ENCODE data around the gene IPCEF1. TPM values are rescaled to one million over a fixed set of nuclear protein-coding genes. Genes with fewer than 3 reads are reported as not detected.
A peak's percentile ranks its signal among the peaks of the same experiment; 100 is the strongest.

IPCEF1 gene
- total RNA-seq, 1 donor from 2014 or later = 18.8 TPM

- Mint-ChIP-seq H3K27me3 (ENCODE audit: unreplicated experiment) (peaks cover 9% of the 10 kb centered on the region), H3K4me1 (ENCODE audit: unreplicated experiment) (peaks cover 28% of the 10 kb centered on the region), H3K9me3 (ENCODE audit: unreplicated experiment) (no peaks in the 10 kb centered on the region), H3K36me3 (ENCODE audit: low read depth, unreplicated experiment) (peaks cover 4% of the 10 kb centered on the region), H3K4me3 (ENCODE audit: unreplicated experiment) (no peak overlapping the region), H3K27ac (ENCODE audit: unreplicated experiment) (peak overlapping the region; percentile 91)
- TF ChIP-seq, protein P1, sequence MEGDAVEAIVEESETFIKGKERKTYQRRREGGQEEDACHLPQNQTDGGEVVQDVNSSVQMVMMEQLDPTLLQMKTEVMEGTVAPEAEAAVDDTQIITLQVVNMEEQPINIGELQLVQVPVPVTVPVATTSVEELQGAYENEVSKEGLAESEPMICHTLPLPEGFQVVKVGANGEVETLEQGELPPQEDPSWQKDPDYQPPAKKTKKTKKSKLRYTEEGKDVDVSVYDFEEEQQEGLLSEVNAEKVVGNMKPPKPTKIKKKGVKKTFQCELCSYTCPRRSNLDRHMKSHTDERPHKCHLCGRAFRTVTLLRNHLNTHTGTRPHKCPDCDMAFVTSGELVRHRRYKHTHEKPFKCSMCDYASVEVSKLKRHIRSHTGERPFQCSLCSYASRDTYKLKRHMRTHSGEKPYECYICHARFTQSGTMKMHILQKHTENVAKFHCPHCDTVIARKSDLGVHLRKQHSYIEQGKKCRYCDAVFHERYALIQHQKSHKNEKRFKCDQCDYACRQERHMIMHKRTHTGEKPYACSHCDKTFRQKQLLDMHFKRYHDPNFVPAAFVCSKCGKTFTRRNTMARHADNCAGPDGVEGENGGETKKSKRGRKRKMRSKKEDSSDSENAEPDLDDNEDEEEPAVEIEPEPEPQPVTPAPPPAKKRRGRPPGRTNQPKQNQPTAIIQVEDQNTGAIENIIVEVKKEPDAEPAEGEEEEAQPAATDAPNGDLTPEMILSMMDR (IDR thresholded peaks at IDR 0.05; ENCODE audit: unreplicated experiment) = no peak
- DNase-seq (ENCODE audit: low spot score) = no peak
Measured at GRCh38 chr6:154292066-154292465, 64.5 kb downstream of the IPCEF1 start.

DNA sequence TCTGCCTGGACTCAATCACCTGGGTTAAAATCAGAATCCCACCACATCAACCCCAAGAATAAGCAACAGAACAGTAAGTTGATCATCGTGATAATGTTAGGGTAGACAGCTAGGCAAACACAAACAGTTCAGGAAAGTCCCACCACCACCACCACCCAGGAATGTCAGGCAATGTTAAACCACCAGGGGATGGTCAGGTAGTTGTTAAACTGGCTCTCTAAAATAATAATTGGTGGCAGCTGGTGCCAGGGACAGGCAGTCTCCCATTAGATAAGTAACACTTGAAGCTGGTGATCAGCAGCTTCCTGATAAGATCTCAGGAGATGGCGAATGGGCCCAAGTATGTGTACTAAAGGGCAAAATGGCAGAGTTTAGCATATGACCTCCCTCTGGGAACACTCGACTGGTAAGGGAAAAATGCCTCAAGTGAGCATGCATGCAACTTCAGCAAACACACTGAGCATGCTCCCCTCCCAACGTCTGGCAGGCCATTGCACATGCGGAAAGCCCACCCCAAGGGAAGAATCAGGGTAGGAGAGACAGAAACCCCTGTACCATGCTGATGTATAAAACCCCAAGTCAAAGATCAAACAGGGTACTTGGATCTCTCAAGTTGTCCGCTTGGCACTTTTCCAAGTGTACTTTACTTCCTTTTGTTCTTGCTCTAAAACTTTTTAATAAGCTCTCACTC lies 66.6 kb downstream of the IPCEF1 start:
- H3K4me3 Mint-ChIP-seq (ENCODE audit: unreplicated experiment) = no peak overlapping the region
- TF ChIP-seq, protein P1 (IDR thresholded peaks at IDR 0.05; ENCODE audit: unreplicated experiment) = no peak
- peaks cover 28% of the 10 kb centered on the region for H3K4me1 Mint-ChIP-seq (ENCODE audit: unreplicated experiment)
- no peak overlapping the region for H3K27ac Mint-ChIP-seq (ENCODE audit: unreplicated experiment)
- no peak for DNase-seq (ENCODE audit: low spot score)
- H3K27me3 Mint-ChIP-seq (ENCODE audit: unreplicated experiment) = peaks cover 9% of the 10 kb centered on the region
- no peaks in the 10 kb centered on the region for H3K9me3 Mint-ChIP-seq (ENCODE audit: unreplicated experiment)
- H3K36me3 Mint-ChIP-seq (ENCODE audit: low read depth, unreplicated experiment) = peaks cover 4% of the 10 kb centered on the region

- no peaks in the 10 kb centered on the region for H3K27me3 Mint-ChIP-seq (ENCODE audit: unreplicated experiment)
- H3K36me3 Mint-ChIP-seq (ENCODE audit: low read depth, unreplicated experiment) = peaks cover 4% of the 10 kb centered on the region
- no peaks in the 10 kb centered on the region for H3K9me3 Mint-ChIP-seq (ENCODE audit: unreplicated experiment)
- H3K4me1 Mint-ChIP-seq (ENCODE audit: unreplicated experiment) = peaks cover 9% of the 10 kb centered on the region
- no peak overlapping the region for H3K27ac Mint-ChIP-seq (ENCODE audit: unreplicated experiment)
- TF ChIP-seq, protein P1 (IDR thresholded peaks at IDR 0.05; ENCODE audit: unreplicated experiment) = no peak
- no peak for DNase-seq (ENCODE audit: low spot score)
- H3K4me3 Mint-ChIP-seq (ENCODE audit: unreplicated experiment) = no peak overlapping the region
Measured at GRCh38 chr6:154285826-154286225, 70.8 kb downstream of the IPCEF1 start.

DNA sequence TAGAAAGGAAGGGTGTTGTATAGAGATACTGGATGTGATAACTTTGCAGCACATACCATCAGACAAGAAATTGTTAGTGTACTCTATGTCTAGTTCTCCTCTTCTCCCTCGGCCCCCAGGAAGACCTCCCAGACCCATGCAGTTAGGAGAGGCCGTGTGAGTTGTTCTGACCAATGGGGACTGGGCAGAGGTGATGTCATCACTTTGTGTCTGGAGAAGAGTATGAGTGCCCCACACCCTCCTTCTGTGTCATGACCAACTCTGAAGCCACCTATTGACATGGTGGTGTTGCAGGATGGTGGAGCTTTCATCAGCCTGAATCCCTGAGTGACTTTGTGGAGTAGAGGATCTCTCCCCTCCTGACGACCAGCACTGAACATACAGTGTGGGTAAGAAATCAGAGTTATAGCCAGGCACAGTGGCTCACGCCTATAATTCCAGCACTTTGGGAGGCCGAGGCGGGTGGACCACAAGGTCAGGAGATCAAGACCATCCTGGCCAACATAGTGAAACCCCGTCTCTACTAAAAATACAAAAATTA lies 72.2 kb downstream of the IPCEF1 start:
- H3K4me3 Mint-ChIP-seq (ENCODE audit: unreplicated experiment) = no peak overlapping the region
- DNase-seq (ENCODE audit: low spot score) = no peak

GRCh38 chr6:154280521-154280920 lies 76.1 kb downstream of the IPCEF1 start:
- H3K4me1 Mint-ChIP-seq (ENCODE audit: unreplicated experiment) = peaks cover 13% of the 10 kb centered on the region
- no peak for DNase-seq (ENCODE audit: low spot score)
- no peaks in the 10 kb centered on the region for H3K9me3 Mint-ChIP-seq (ENCODE audit: unreplicated experiment)
- no peaks in the 10 kb centered on the region for H3K27me3 Mint-ChIP-seq (ENCODE audit: unreplicated experiment)
- no peaks in the 10 kb centered on the region for H3K36me3 Mint-ChIP-seq (ENCODE audit: low read depth, unreplicated experiment)
- TF ChIP-seq, protein P1 (IDR thresholded peaks at IDR 0.05; ENCODE audit: unreplicated experiment) = no peak
- no peak overlapping the region for H3K27ac Mint-ChIP-seq (ENCODE audit: unreplicated experiment)
- H3K4me3 Mint-ChIP-seq (ENCODE audit: unreplicated experiment) = no peak overlapping the region

More for the DNA sequence above, 72.2 kb downstream of the IPCEF1 start:
- Mint-ChIP-seq H3K9me3 (ENCODE audit: unreplicated experiment) (no peaks in the 10 kb centered on the region), H3K36me3 (ENCODE audit: low read depth, unreplicated experiment) (no peaks in the 10 kb centered on the region), H3K4me1 (ENCODE audit: unreplicated experiment) (peaks cover 9% of the 10 kb centered on the region), H3K27ac (ENCODE audit: unreplicated experiment) (no peak overlapping the region), H3K27me3 (ENCODE audit: unreplicated experiment) (no peaks in the 10 kb centered on the region)
- TF ChIP-seq, protein P1 (IDR thresholded peaks at IDR 0.05; ENCODE audit: unreplicated experiment) = no peak
